ENCODE data around the gene DYNC2LI1.

Gene DYNC2LI1

GRCh38 chr2:43754180-43754579 lies 19.7 kb upstream of the DYNC2LI1 start:
- FAIRE-seq (no peak), DNase-seq (ENCODE audit: insufficient read length, low spot score) (no peak)
- TF ChIP-seq POLR2AphosphoS5 (IDR thresholded peaks at IDR 0.05; ENCODE audit: low read depth, low read length) (no peak), PAX5 (IDR thresholded peaks at IDR 0.05; ENCODE audit: insufficient read depth, low read length, severe bottlenecking) (no peak), POU2F2 (IDR thresholded peaks at IDR 0.05; ENCODE audit: low read depth, low read length) (no peak), SPI1 (IDR thresholded peaks at IDR 0.05; ENCODE audit: low read depth, low read length) (no peak), POLR2A (IDR thresholded peaks at IDR 0.05; ENCODE audit: low read depth, low read length) (no peak), TAF1 (IDR thresholded peaks at IDR 0.05; ENCODE audit: low read depth, low read length) (no peak)

- FAIRE-seq (no peak), DNase-seq (ENCODE audit: insufficient read length, low spot score) (no peak)
- TF ChIP-seq POU2F2 (IDR thresholded peaks at IDR 0.05; ENCODE audit: low read depth, low read length): no peak
- TF ChIP-seq TAF1 (IDR thresholded peaks at IDR 0.05; ENCODE audit: low read depth, low read length): no peak
- TF ChIP-seq POLR2A (IDR thresholded peaks at IDR 0.05; ENCODE audit: low read depth, low read length): no peak
- no peak for TF ChIP-seq PAX5 (IDR thresholded peaks at IDR 0.05; ENCODE audit: insufficient read depth, low read length, severe bottlenecking)
- no peak for TF ChIP-seq SPI1 (IDR thresholded peaks at IDR 0.05; ENCODE audit: low read depth, low read length)
- TF ChIP-seq POLR2AphosphoS5 (IDR thresholded peaks at IDR 0.05; ENCODE audit: low read depth, low read length): no peak
Measured at GRCh38 chr2:43758739-43759138, 15.1 kb upstream of the DYNC2LI1 start.

DNA sequence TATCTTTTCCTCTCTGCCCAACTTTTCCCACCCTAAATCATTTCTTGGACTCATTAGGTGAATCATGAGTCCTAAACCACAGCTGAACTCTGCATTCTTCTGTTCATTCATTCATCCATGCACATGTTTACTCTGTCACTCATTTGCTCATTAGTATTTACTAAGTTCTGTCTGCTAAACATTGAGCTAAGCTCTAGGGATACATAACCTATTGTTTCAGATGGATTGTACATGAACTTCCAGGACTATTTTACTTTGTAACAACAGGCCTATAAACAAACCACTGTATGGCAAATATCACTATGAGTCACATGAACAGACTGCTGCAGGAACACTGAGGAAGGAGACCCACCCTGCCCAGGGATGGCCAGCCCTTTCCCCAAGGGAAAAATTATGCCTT lies 14.6 kb upstream of the DYNC2LI1 start:
- no peak for DNase-seq (ENCODE audit: insufficient read length, low spot score)
- no peak for TF ChIP-seq TAF1 (IDR thresholded peaks at IDR 0.05; ENCODE audit: low read depth, low read length)
- TF ChIP-seq POLR2A (IDR thresholded peaks at IDR 0.05; ENCODE audit: low read depth, low read length): no peak
- no peak for TF ChIP-seq POLR2AphosphoS5 (IDR thresholded peaks at IDR 0.05; ENCODE audit: low read depth, low read length)
- no peak for TF ChIP-seq SPI1 (IDR thresholded peaks at IDR 0.05; ENCODE audit: low read depth, low read length)
- no peak for TF ChIP-seq PAX5 (IDR thresholded peaks at IDR 0.05; ENCODE audit: insufficient read depth, low read length, severe bottlenecking)
- TF ChIP-seq POU2F2 (IDR thresholded peaks at IDR 0.05; ENCODE audit: low read depth, low read length): no peak
- no peak for FAIRE-seq

GRCh38 chr2:43762286-43762685 lies 11.6 kb upstream of the DYNC2LI1 start:
- no peak for TF ChIP-seq POLR2A (IDR thresholded peaks at IDR 0.05; ENCODE audit: low read depth, low read length)
- TF ChIP-seq TAF1 (IDR thresholded peaks at IDR 0.05; ENCODE audit: low read depth, low read length): no peak
- no peak for TF ChIP-seq POU2F2 (IDR thresholded peaks at IDR 0.05; ENCODE audit: low read depth, low read length)
- TF ChIP-seq POLR2AphosphoS5 (IDR thresholded peaks at IDR 0.05; ENCODE audit: low read depth, low read length): no peak
- TF ChIP-seq SPI1 (IDR thresholded peaks at IDR 0.05; ENCODE audit: low read depth, low read length): no peak
- FAIRE-seq (no peak), DNase-seq (ENCODE audit: insufficient read length, low spot score) (no peak)

DNA sequence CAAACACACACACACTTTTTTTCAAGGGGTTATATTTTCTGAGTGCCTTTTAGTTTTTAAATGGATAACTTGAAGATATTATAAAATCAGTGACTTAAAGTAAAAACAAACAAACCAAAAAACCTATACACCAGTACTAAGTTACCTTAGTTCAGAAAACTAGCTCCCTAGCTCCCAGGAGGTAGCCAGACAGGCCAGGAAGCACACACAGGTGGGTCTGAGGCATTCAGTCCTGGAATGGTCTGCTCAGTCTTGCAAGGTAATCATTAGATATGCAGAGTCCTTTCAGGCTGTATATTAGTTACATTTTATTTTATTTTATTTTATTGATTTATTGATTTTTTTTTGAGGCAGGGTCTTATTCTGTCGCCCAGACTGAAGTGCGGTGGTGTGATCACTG lies 10.7 kb upstream of the DYNC2LI1 start:
- TF ChIP-seq POLR2AphosphoS5 (IDR thresholded peaks at IDR 0.05; ENCODE audit: low read depth, low read length): no peak
- TF ChIP-seq SPI1 (IDR thresholded peaks at IDR 0.05; ENCODE audit: low read depth, low read length): no peak
- TF ChIP-seq TAF1 (IDR thresholded peaks at IDR 0.05; ENCODE audit: low read depth, low read length): no peak
- TF ChIP-seq PAX5 (IDR thresholded peaks at IDR 0.05; ENCODE audit: insufficient read depth, low read length, severe bottlenecking): no peak
- no peak for TF ChIP-seq POU2F2 (IDR thresholded peaks at IDR 0.05; ENCODE audit: low read depth, low read length)
- TF ChIP-seq POLR2A (IDR thresholded peaks at IDR 0.05; ENCODE audit: low read depth, low read length): no peak
- FAIRE-seq: no peak
- DNase-seq (ENCODE audit: insufficient read length, low spot score): no peak

DNA sequence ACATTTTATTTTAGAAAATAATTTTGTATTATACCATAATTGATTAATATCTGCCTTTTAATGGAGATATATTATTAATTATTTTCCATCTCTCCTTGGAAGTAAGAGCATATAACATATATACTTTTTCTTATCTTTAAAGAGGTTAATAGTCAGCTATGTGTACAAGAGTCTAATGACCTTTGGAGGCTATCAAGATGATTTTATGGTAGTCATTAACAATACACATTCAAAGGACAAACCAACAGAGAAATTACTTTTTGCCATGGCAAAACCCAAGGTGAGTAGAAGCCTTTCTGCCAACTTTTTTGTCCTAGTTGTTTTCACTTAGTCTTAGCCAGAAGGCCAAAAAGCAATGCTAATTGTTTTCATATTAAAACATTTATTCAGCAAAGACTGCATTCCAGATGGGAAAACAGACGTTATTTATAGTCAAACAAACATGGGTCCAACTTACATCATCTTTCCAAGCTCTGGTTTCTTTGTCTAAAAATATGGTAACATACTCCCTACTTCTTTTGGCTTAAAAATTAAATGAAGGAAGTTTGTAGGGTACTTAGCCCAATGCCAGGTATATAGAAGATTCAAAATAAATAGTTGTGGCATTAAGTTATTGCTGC lies 9.6 kb upstream of the DYNC2LI1 start:
- DNase-seq (ENCODE audit: insufficient read length, low spot score): no peak
- no peak for TF ChIP-seq POLR2A (IDR thresholded peaks at IDR 0.05; ENCODE audit: low read depth, low read length)
- FAIRE-seq: no peak

GRCh38 chr2:43766006-43766405 lies 7.8 kb upstream of the DYNC2LI1 start:
- no peak for FAIRE-seq
- no peak for TF ChIP-seq SPI1 (IDR thresholded peaks at IDR 0.05; ENCODE audit: low read depth, low read length)
- TF ChIP-seq TAF1 (IDR thresholded peaks at IDR 0.05; ENCODE audit: low read depth, low read length): no peak
- TF ChIP-seq POU2F2 (IDR thresholded peaks at IDR 0.05; ENCODE audit: low read depth, low read length): no peak
- no peak for TF ChIP-seq PAX5 (IDR thresholded peaks at IDR 0.05; ENCODE audit: insufficient read depth, low read length, severe bottlenecking)
- TF ChIP-seq POLR2A (IDR thresholded peaks at IDR 0.05; ENCODE audit: low read depth, low read length): no peak
- no peak for TF ChIP-seq POLR2AphosphoS5 (IDR thresholded peaks at IDR 0.05; ENCODE audit: low read depth, low read length)
- no peak for DNase-seq (ENCODE audit: insufficient read length, low spot score)

GRCh38 chr2:43774617-43775016 lies 778 bp downstream of the DYNC2LI1 start:
- no peak for FAIRE-seq
- DNase-seq (ENCODE audit: insufficient read length, low spot score): no peak
- TF ChIP-seq TAF1 (IDR thresholded peaks at IDR 0.05; ENCODE audit: low read depth, low read length): no peak
- TF ChIP-seq PAX5 (IDR thresholded peaks at IDR 0.05; ENCODE audit: insufficient read depth, low read length, severe bottlenecking): no peak
- no peak for TF ChIP-seq SPI1 (IDR thresholded peaks at IDR 0.05; ENCODE audit: low read depth, low read length)
- TF ChIP-seq POLR2AphosphoS5 (IDR thresholded peaks at IDR 0.05; ENCODE audit: low read depth, low read length): no peak
- TF ChIP-seq POU2F2 (IDR thresholded peaks at IDR 0.05; ENCODE audit: low read depth, low read length): no peak
- TF ChIP-seq POLR2A (IDR thresholded peaks at IDR 0.05; ENCODE audit: low read depth, low read length): no peak

GRCh38 chr2:43776324-43776723 lies 2.5 kb downstream of the DYNC2LI1 start:
- TF ChIP-seq POLR2A (IDR thresholded peaks at IDR 0.05; ENCODE audit: low read depth, low read length) (no peak), SPI1 (IDR thresholded peaks at IDR 0.05; ENCODE audit: low read depth, low read length) (no peak), PAX5 (IDR thresholded peaks at IDR 0.05; ENCODE audit: insufficient read depth, low read length, severe bottlenecking) (no peak), TAF1 (IDR thresholded peaks at IDR 0.05; ENCODE audit: low read depth, low read length) (no peak)
- no peak for DNase-seq (ENCODE audit: insufficient read length, low spot score)
- FAIRE-seq: no peak

DNA sequence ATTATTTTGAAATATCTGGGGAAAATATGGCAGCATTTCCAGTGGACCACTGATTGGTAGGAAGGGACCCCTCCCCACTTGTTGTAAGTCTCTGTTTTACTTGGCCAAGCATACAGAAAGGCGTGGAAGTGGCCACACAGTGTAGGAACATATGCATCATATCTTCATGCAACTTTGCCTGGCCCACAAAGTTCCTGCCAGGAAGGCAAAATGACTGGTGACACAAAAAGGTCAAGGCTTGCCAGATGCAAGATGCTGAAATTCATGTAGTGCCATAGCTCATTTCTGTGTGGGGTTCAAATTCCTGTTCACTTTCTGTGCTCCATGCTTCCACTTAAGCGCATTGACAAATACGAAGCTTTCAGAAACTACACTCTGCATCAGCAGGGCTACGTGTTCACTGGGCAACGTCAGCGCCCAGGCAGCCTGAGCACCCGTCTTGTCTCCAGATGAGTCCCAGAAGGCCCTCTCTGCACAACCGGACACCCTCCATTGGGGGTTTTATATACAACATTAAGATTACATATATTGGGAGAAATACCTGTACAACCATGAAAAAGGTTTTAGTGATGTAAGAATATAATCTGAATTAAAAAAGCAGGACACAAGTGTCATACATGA lies 3.6 kb downstream of the DYNC2LI1 start:
- DNase-seq (ENCODE audit: insufficient read length, low spot score): no peak
- FAIRE-seq: no peak
- no peak for TF ChIP-seq PAX5 (IDR thresholded peaks at IDR 0.05; ENCODE audit: insufficient read depth, low read length, severe bottlenecking)
- TF ChIP-seq SPI1 (IDR thresholded peaks at IDR 0.05; ENCODE audit: low read depth, low read length): no peak
- no peak for TF ChIP-seq POLR2AphosphoS5 (IDR thresholded peaks at IDR 0.05; ENCODE audit: low read depth, low read length)
- TF ChIP-seq POLR2A (IDR thresholded peaks at IDR 0.05; ENCODE audit: low read depth, low read length): no peak
- no peak for TF ChIP-seq TAF1 (IDR thresholded peaks at IDR 0.05; ENCODE audit: low read depth, low read length)
- TF ChIP-seq POU2F2 (IDR thresholded peaks at IDR 0.05; ENCODE audit: low read depth, low read length): no peak

Data from GM12891 (cell line).